NCI-H2107 treated with DMSO at 0.1 percent for 48 hours (cell line): ENCODE measurements around the gene FOXR1.
A peak's percentile ranks its signal among the peaks of the same experiment; 100 is the strongest.

ENCODE experiments used
- DNase-seq: peaks from one replicate; lab custom pipeline; 2025; ENCODE audit not compliant: unreplicated experiment; lab: John Stamatoyannopoulos, UW

FOXR1 gene

DNA sequence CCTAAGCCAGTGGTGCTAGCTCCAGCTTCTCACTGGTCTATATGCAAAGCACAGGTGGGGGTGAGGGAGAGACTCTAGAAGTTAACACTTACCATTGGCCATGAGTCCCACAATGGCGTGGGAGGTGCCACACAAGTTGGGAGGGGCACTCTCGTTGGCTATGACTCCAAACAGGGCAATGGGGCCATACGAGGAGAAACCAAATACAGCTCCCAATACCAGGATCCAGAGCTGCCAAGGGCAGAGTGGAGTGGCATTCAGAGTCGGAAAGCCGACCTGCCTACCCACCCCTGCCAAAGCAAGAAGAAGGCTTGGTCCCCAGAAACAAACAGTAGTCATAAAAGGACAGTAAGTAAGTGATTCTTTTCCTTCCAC lies 53.5 kb downstream of the FOXR1 start:
- no peak for DNase-seq

DNA sequence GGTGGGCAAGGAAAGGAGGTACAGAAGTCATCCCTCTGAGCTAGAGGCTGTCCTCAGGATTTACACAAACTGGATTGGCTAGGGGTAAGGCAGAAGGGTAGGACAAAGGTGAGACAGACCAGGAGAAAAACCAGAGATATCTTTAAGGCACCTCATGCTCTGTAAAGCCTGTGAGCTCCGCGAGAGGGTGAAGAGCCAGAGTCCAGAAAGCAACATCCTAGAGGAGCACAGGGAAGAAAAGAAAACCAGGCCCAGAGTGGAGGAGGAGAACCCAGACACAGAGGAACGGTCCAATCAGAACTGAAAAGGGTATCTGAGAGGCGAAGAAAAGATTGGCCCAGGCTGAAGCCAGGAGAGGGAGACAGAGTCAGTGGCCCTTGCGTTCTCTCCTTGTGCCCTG lies 54.0 kb downstream of the FOXR1 start:
- DNase-seq = no peak

DNA sequence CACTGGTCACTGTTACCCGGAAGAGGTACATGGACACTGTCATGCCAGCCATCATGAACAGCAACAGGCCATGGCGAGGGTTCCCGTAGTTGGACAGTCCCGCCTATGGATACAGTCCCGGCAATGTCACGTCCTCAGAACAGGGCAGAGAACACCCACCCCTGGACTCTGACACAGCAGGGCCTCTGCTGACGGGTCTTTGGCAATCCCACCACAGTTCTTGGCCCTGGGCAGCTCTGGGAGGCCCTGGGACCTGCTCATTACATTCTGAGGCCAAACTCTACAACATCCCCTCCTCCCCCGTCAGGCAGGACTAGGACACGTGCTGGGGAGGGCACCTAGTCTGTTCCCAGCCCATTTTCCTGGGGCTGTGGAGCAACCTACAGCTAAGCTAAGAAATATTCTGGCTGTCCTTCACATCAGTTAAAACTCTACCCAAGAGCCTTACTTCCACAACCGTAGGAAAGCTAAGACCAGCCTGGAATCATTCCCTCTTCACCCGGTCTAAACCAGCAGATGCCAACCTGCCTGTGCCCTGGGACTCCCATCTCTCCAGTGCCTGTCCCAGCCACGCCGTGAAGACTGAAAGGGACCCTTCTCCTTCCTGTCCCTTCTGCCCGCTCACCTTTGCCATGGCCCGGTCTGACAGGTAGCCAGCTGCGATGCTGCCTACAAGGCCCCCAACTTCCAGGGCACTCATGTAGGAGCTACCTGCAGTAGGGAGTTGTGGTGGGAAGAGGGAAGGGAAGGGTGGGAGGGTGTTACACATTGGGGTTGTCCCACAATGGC lies 54.6 kb downstream of the FOXR1 start:
- no peak for DNase-seq

DNA sequence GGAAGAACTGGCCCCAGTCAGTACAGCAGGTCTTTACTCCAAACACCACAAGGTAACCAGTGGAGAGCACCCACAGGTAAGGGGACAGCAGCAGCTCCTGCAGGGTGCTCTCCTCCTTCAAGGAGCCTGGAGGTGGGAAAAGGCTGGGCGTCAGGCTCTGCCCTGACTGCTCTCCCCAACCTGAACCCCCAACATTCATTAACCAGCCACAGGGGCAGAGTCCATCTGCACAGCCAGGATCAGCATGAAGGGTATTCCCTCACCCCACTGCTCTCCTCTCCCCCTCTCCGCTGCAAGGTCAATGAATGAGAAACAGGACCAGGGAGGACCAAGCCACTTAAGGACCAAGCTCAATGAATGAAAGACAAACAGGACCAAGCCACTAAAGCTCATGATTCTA lies 55.4 kb downstream of the FOXR1 start:
- no peak for DNase-seq

DNA sequence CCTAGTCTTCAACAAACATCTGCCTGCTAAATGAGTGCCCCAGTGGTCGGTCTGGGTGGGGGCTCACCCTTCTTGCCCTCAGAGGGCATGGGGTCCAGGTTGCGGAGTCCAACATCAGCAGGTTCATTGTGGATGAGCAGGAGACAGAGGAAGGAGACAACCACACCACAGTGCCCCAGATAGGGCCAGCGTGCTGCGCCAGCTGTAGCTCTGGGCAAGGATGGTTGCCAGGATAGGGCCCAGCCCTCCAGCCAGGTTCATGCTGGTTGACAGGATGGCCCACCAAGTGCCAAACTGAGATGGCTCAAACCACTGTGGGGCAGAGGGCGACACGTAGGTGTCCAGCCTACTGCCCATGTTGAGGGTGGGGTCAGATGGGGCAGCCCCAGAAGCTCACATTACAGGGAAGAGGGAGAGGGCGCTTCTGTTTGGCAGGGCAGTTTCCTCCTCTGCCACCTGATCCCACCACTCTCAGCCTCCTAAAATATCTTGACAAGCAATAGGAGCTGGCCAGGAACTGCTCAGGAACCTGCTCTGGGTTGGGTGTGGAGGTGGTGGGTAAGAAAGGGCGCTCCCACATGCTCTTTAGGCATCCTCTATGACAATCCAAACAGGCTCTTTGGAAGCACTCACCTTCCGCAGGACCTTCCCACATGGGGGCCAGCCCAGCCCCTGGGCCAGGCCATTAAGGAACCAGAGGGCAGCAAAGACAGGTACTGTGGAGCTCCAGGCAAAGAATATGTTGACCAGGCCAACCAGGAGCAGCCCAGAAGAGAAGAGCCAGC lies 56.2 kb downstream of the FOXR1 start:
- no peak for DNase-seq

DNA sequence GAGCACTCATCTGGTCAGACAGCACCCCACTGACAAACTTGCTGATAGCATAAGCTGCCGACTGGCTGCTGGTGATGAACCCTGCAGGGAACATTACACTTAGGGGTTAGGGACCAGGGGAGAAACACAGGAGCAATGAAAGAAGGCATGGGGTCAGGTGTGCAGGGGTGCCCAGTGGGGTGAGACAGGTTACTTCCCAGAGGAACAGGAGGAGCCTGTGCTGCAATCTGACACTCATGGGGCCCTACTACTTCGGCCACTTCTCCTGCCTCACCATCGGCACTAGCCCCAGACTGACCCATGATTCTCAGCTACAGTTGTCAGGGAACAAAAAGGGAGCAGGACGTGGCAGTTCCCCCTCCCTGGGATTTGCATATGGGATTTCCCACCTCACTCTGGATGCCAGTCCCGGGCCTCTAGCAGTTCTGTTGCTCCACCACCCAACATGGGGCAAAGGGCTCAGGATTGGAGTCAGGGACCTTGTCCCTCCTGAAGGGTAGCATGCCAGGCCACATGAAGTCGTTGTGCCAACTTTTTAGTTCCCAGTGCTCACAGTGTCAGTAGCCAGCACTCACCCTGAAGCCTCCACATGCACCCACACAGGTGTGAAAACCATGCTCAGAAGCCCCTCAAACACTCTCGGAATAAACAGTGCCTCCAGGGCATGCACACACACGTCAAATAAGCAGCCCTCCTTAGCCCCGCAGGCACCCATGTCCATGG lies 56.9 kb downstream of the FOXR1 start:
- no peak for DNase-seq

DNA sequence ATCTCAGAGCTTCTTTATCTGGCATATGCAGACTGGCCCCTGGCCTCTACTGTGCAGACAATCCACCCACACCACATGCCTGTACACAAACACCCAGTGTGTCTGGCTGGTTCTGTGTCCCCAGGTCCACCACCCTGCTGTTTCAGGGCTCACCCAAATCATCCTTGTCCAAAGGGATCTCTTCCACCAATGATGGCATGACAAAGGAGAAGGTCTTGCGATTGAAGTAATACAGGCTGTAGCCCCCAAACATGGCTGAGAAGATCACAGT lies 57.4 kb downstream of the FOXR1 start:
- no peak for DNase-seq

DNA sequence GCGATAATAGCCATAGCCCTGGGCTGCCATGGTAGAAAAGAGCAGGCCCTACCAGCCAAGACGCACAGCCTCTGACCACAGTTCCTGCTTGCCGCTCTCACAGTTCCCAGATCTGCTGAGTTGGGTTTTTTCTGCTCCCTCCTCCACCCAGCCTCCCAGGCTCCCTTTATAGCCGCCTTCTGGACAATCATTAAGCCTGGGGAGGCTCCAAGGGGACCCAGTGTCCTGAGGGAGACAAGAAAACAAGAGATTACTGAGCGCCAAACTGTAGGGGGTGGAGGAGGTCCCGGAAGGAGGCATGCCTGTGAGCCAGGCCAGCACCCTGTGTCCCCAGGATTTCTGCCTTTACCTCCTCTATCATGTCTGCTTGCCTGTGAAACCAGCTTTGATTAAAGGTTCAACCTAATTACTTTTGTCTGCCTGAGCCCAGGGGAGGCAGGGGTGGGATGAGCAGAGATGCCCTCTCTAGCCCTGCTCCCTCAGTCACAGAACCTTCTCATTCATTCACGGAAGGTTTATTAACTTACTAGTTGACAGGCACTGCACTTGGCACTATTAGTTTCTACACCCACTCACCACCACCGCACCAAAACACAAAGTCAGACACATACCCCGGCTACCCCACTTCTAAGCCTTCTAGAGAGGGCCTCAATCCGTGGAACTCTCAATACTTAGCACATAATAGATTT lies 57.9 kb downstream of the FOXR1 start:
- no peak for DNase-seq

DNA sequence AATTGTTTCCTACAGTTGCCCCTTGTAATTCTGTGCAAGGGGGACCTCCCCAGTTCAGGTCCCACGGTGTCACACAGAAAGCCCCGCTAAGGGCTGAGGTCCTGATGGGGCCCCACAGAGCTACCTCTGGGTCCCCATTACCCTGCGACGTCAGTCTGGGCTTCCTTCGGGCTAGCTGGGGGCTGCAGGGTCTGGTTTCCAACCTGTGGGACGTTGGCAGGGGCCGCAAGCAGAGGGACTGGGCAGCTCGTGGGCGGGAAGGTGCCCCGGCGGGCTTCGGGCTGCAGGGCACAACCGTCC lies 58.4 kb downstream of the FOXR1 start:
- no peak for DNase-seq

DNA sequence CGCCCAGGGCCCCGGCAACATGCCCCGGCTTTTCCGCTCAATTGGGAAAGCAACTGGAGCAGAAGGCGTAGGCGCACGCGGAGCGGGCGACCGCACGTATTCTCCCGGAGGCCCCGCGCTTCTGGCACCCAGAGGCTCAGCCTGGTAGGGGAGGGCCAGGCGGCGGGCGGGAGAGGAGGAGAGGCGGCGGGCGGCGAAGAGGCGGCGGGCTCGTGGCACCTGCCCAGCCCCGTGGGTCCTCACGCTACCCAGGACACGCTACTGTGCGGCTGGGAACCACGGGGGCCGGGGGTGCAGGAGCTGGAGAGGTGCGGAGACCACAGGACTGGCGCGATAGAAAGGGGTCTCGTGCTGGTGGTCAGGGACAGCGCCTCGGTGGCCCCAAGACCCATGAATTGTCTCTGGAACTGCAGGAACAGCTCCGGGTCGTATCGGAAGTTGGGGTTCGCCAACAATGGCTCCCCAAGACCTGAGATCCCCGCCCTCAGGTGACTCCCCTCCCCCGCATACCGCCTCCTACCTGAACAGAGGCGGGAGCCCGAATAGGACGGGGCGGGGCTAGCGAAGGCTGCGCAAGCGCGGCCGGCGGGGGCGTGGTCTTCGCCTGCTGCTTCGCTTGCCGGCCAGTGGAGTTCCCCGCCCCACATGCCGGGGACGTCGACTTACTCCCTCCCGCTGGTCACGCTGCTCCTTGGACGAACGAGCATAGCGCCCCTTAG lies 58.9 kb downstream of the FOXR1 start, which contains the start of gene SLC37A4:
Gene SLC37A4, minus strand, starts transcription at position 549 of the 719 bp plus-strand sequence.
- DNase-seq = peak; percentile 87
